HG03378 (cell line): Measurements from ENCODE around the gene GDI1.

Experiments used
- ATAC-seq: cut with Tn5 transposase; IDR thresholded peaks from one replicate; pipeline ENCODE4 v1.9.1; 2021; ENCODE audit warnings: mild to moderate bottlenecking, moderate library complexity; ENCODE audit not compliant: unreplicated experiment

The GDI1 gene

GRCh38 chrX:154408659-154409221 lies 28.2 kb upstream of the GDI1 start:
- ATAC-seq: no peak

GRCh38 chrX:154409222-154409871 lies 27.6 kb upstream of the GDI1 start, which contains the start of gene DNASE1L1:
Gene DNASE1L1, minus strand, starts transcription at chrX:154409254. Its CDS starts 3,686 bp downstream, at chrX:154405568.
- no peak for ATAC-seq

GRCh38 chrX:154411981-154412340 lies 25.0 kb upstream of the GDI1 start:
- no peak for ATAC-seq

- no peak for ATAC-seq
These were observed 24.5 kb upstream of the GDI1 start for GRCh38 chrX:154412468-154412867.

- no peak for ATAC-seq
These were observed 23.8 kb upstream of the GDI1 start for GRCh38 chrX:154413142-154413541.

GRCh38 chrX:154417157-154417556 lies 19.8 kb upstream of the GDI1 start:
- no peak for ATAC-seq

- ATAC-seq: no peak
These were observed 17.8 kb upstream of the GDI1 start for GRCh38 chrX:154419189-154419588.

GRCh38 chrX:154419688-154420401 lies 17.1 kb upstream of the GDI1 start:
- ATAC-seq: no peak

GRCh38 chrX:154420402-154420756 lies 16.6 kb upstream of the GDI1 start:
- no peak for ATAC-seq

- ATAC-seq: no peak
These were observed 9.8 kb upstream of the GDI1 start for GRCh38 chrX:154426916-154427770.

GRCh38 chrX:154428176-154429171 lies 8.5 kb upstream of the GDI1 start, which contains the start of gene ATP6AP1:
Gene ATP6AP1, plus strand, starts transcription at chrX:154428677. Its CDS starts 16 bp downstream, at chrX:154428693.
- peak; percentile 78 for ATAC-seq

GRCh38 chrX:154429711-154430110 lies 7.2 kb upstream of the GDI1 start:
- ATAC-seq: no peak

GRCh38 chrX:154430479-154430878 lies 6.5 kb upstream of the GDI1 start:
- no peak for ATAC-seq

- no peak for ATAC-seq
These were observed 6.0 kb upstream of the GDI1 start for GRCh38 chrX:154430916-154431315.

GRCh38 chrX:154431341-154431740 lies 5.6 kb upstream of the GDI1 start:
- ATAC-seq: no peak

GRCh38 chrX:154432210-154432609 lies 4.7 kb upstream of the GDI1 start:
- ATAC-seq: no peak

- no peak for ATAC-seq
These were observed 3.3 kb upstream of the GDI1 start for GRCh38 chrX:154433605-154434004.

GRCh38 chrX:154434394-154435168 lies 2.4 kb upstream of the GDI1 start:
- ATAC-seq: no peak

- ATAC-seq: no peak
These were observed 1.7 kb upstream of the GDI1 start for GRCh38 chrX:154435171-154435733.
